ENCODE data around the gene KCTD4.

KCTD4 gene

GRCh38 chr13:45149964-45150363 lies 50.9 kb downstream of the KCTD4 start:
- Histone ChIP-seq H3K79me1 (replicated peaks; ENCODE audit: low read length, poor library complexity, severe bottlenecking) (peaks cover 20% of the 10 kb centered on the region), H2BK12ac (ENCODE audit: low read length in 2 of 2) (no peak overlapping the region), H2AFZ (ENCODE audit: low read depth, low read length) (no peak overlapping the region), H3K36me3 (ENCODE audit: control insufficient read depth in 1 of 2, insufficient read depth in 2 of 2, low read depth in 1 of 2, low read length in 2 of 2) (peaks cover 4 to 13% of the 10 kb centered on the region in 2 experiments), H3K23ac (ENCODE audit: low read length in 2 of 2) (no peak overlapping the region), H3K9ac (ENCODE audit: low read length) (no peak overlapping the region), H4K8ac (ENCODE audit: low read length) (no peak overlapping the region), H3K4me3 (ENCODE audit: insufficient read depth in 1 of 2, low read depth in 1 of 2, low read length in 2 of 2) (no peak overlapping the region), H2BK15ac (ENCODE audit: low read depth, poor library complexity, severe bottlenecking) (no peak overlapping the region), H2BK120ac (ENCODE audit: low read depth, low read length) (no peak overlapping the region), H2AK5ac (ENCODE audit: low read length, severe bottlenecking) (no peak overlapping the region), H3K4ac (ENCODE audit: low read depth in 1 of 2, low read length in 2 of 2) (no peak overlapping the region), H3K14ac (ENCODE audit: low read length in 2 of 2) (no peak overlapping the region), H3K18ac (ENCODE audit: low read depth in 1 of 2, low read length in 2 of 2) (no peak overlapping the region), H3K27ac (ENCODE audit: low read length, poor library complexity, severe bottlenecking) (no peak overlapping the region), H4K91ac (ENCODE audit: low read length) (no peak overlapping the region), H3K9me3 (ENCODE audit: control insufficient read depth, low read length) (no peaks in the 10 kb centered on the region), H3K27me3 (ENCODE audit: control insufficient read depth in 1 of 2, insufficient read depth in 1 of 2, low read length in 2 of 2) (no peaks in the 10 kb centered on the region), H3K4me2 (ENCODE audit: low read length, poor library complexity, severe bottlenecking) (no peak overlapping the region), H3K4me1 (ENCODE audit: control insufficient read depth, insufficient read depth, low read depth, low read length) (no peaks in the 10 kb centered on the region), H2BK5ac (ENCODE audit: low read depth, low read length, poor library complexity, severe bottlenecking) (no peak overlapping the region)
- peak; percentile 32 for DNase-seq
- no CpG with 5 or more reads among the region's 1 CpG for WGBS

DNA sequence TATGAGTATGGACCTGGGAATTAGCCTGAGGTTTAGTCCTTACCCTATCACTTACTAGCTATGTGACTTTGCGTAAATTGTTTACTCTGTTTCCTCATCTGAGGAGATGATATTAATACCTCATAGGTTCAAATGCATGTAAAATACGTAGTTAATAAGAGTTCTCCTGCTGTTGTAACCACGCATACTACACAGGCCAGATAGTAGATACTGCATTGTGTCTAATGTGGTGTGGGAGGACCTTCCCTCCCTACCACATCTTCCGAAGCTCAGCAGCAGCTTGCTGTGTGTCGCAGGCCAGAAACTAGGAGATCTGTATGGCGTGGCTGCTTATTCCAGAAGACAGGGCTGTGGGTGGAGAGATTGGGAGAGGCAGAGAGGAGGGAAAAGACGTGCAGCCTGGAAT lies 57.5 kb downstream of the KCTD4 start:
- Histone ChIP-seq H3K79me1 (replicated peaks; ENCODE audit: low read length, poor library complexity, severe bottlenecking) (peaks cover 18% of the 10 kb centered on the region), H4K8ac (ENCODE audit: low read length) (peak overlapping the region; percentile 90), H3K4me3 (ENCODE audit: insufficient read depth in 1 of 2, low read depth in 1 of 2, low read length in 2 of 2) (no peak overlapping the region), H4K91ac (ENCODE audit: low read length) (no peak overlapping the region), H3K23ac (ENCODE audit: low read length in 2 of 2) (no peak overlapping the region), H3K14ac (ENCODE audit: low read length in 2 of 2) (no peak overlapping the region), H3K4ac (ENCODE audit: low read depth in 1 of 2, low read length in 2 of 2) (no peak overlapping the region), H3K27ac (ENCODE audit: low read length, poor library complexity, severe bottlenecking) (no peak overlapping the region), H2BK120ac (ENCODE audit: low read depth, low read length) (no peak overlapping the region), H3K9ac (ENCODE audit: low read length) (no peak overlapping the region), H2BK12ac (ENCODE audit: low read length in 2 of 2) (peak overlapping the region in 1 of 2 experiments; percentile 96), H3K36me3 (ENCODE audit: control insufficient read depth in 1 of 2, insufficient read depth in 2 of 2, low read depth in 1 of 2, low read length in 2 of 2) (peaks cover 6 to 19% of the 10 kb centered on the region in 2 experiments), H3K4me1 (ENCODE audit: control insufficient read depth, insufficient read depth, low read depth, low read length) (peaks cover 3% of the 10 kb centered on the region), H2BK5ac (ENCODE audit: low read depth, low read length, poor library complexity, severe bottlenecking) (no peak overlapping the region), H3K27me3 (ENCODE audit: control insufficient read depth in 1 of 2, insufficient read depth in 1 of 2, low read length in 2 of 2) (no peaks in the 10 kb centered on the region), H3K9me3 (ENCODE audit: control insufficient read depth, low read length) (no peaks in the 10 kb centered on the region), H3K18ac (ENCODE audit: low read depth in 1 of 2, low read length in 2 of 2) (no peak overlapping the region), H2AFZ (ENCODE audit: low read depth, low read length) (no peak overlapping the region), H3K4me2 (ENCODE audit: low read length, poor library complexity, severe bottlenecking) (no peak overlapping the region), H2AK5ac (ENCODE audit: low read length, severe bottlenecking) (no peak overlapping the region), H2BK15ac (ENCODE audit: low read depth, poor library complexity, severe bottlenecking) (peak overlapping the region; percentile 40)
- 47% methylated on average over 4 of the region's 7 CpGs for WGBS
- peak; percentile 82 for DNase-seq
